HG02763 (cell line): ENCODE data around the gene SLC16A11.
"Not testable (repeated sequence)": the region's sequence is repeated elsewhere in the genome, so short reads cannot be mapped to it uniquely, and the experiment has no call there.

Experiments
- ATAC-seq: cut with Tn5 transposase; IDR thresholded peaks from one replicate; pipeline ENCODE4 v1.9.1; 2021; ENCODE audit warnings: mild to moderate bottlenecking, moderate library complexity; ENCODE audit not compliant: unreplicated experiment

SLC16A11 gene

GRCh38 chr17:7011415-7011814 lies 32.5 kb downstream of the SLC16A11 start:
- no peak for ATAC-seq

GRCh38 chr17:7010523-7010922 lies 33.4 kb downstream of the SLC16A11 start:
- ATAC-seq = no peak

GRCh38 chr17:7007143-7007542 lies 36.7 kb downstream of the SLC16A11 start:
- no peak for ATAC-seq

- no peak for ATAC-seq
Measured at GRCh38 chr17:7005716-7006115, 38.2 kb downstream of the SLC16A11 start.

- no peak for ATAC-seq
Measured at GRCh38 chr17:7004398-7005253, 39.3 kb downstream of the SLC16A11 start.

GRCh38 chr17:7003745-7004144 lies 40.1 kb downstream of the SLC16A11 start:
- ATAC-seq = no peak

GRCh38 chr17:7002288-7003047 lies 41.4 kb downstream of the SLC16A11 start:
- no peak for ATAC-seq

- ATAC-seq = no peak
Measured at GRCh38 chr17:7001318-7001961, 42.5 kb downstream of the SLC16A11 start.

- no peak for ATAC-seq
Measured at GRCh38 chr17:6998855-6999508, 44.9 kb downstream of the SLC16A11 start.

- no peak for ATAC-seq
Measured at GRCh38 chr17:6997171-6997570, 46.7 kb downstream of the SLC16A11 start.

GRCh38 chr17:6996256-6997011 lies 47.5 kb downstream of the SLC16A11 start:
- no peak for ATAC-seq

- no peak for ATAC-seq
Measured at GRCh38 chr17:6995500-6996255, 48.2 kb downstream of the SLC16A11 start, which contains the start of gene ALOX12. TSS of gene ALOX12 (plus strand) at chr17:6996049. CDS start at chr17:6996118, 69 bp downstream.

GRCh38 chr17:6994666-6995256 lies 49.1 kb downstream of the SLC16A11 start:
- ATAC-seq = no peak

GRCh38 chr17:6994118-6994598 lies 49.7 kb downstream of the SLC16A11 start:
- ATAC-seq = no peak

GRCh38 chr17:6993613-6994056 lies 50.3 kb downstream of the SLC16A11 start:
- not testable (repeated sequence) for ATAC-seq
